ENCODE data around the gene MBD6.
"Not testable (repeated sequence)": the region's sequence is repeated elsewhere in the genome, so short reads cannot be mapped to it uniquely, and the experiment has no call there.

Gene MBD6

GRCh38 chr12:57491393-57492280 lies 31.0 kb upstream of the MBD6 start:
- Histone ChIP-seq H3K4me1 (peaks cover 0 to 17% (median 13%) of the 10 kb centered on the region in 4 donors), H3K9me3 (no peaks in the 10 kb centered on the region), H3K27ac (no peak overlapping the region), H3K36me3 (peaks cover 34 to 56% (median 55%) of the 10 kb centered on the region in 3 donors), H3K4me3 (no peak overlapping the region), H3K27me3 (no peaks in the 10 kb centered on the region)
- TF ChIP-seq CTCF (IDR thresholded peaks at IDR 0.05): no peak
- no peak for DNase-seq
- intact Hi-C loops (cut with DNase I; ENCODE audit: low total_unique reads): no loop called here

- H3K27me3 ChIP-seq: not testable (repeated sequence)
Observed at GRCh38 chr12:57495051-57495701, 27.4 kb upstream of the MBD6 start.

GRCh38 chr12:57496822-57497221 lies 25.8 kb upstream of the MBD6 start:
- intact Hi-C loops (cut with DNase I; ENCODE audit: low total_unique reads): no loop called here
- H3K4me1 ChIP-seq: no peaks in the 10 kb centered on the region
- H3K27ac ChIP-seq: no peak overlapping the region
- no peaks in the 10 kb centered on the region for H3K27me3 ChIP-seq
- no peak for TF ChIP-seq CTCF (IDR thresholded peaks at IDR 0.05)
- no peak for DNase-seq
- H3K4me3 ChIP-seq: no peak overlapping the region
- H3K36me3 ChIP-seq: peaks cover 51 to 76% (median 73%) of the 10 kb centered on the region in 3 donors
- no peaks in the 10 kb centered on the region for H3K9me3 ChIP-seq

More at GRCh38 chr12:57495051-57495701, 27.4 kb upstream of the MBD6 start:
- H3K27ac ChIP-seq; H3K4me1 ChIP-seq; DNase-seq; H3K4me3 ChIP-seq; intact Hi-C loops (cut with DNase I; ENCODE audit: low total_unique reads); H3K9me3 ChIP-seq: not testable (repeated sequence)
- H3K36me3 ChIP-seq: peaks cover 50 to 76% (median 72%) of the 10 kb centered on the region in 3 donors

GRCh38 chr12:57497223-57498131 lies 25.1 kb upstream of the MBD6 start:
- H3K36me3 ChIP-seq: peaks cover 53 to 76% (median 74%) of the 10 kb centered on the region in 3 donors
- no peaks in the 10 kb centered on the region for H3K9me3 ChIP-seq
- no peak overlapping the region for H3K27ac ChIP-seq
- no peak overlapping the region for H3K4me3 ChIP-seq
- no peaks in the 10 kb centered on the region for H3K4me1 ChIP-seq
- TF ChIP-seq CTCF (IDR thresholded peaks at IDR 0.05): no peak
- no peak for DNase-seq
- H3K27me3 ChIP-seq: no peaks in the 10 kb centered on the region
- intact Hi-C loops (cut with DNase I; ENCODE audit: low total_unique reads): no loop called here

- TF ChIP-seq CTCF (IDR thresholded peaks at IDR 0.05): no peak
- DNase-seq: no peak
- Histone ChIP-seq H3K27me3 (no peaks in the 10 kb centered on the region), H3K27ac (no peak overlapping the region), H3K4me3 (no peak overlapping the region), H3K36me3 (peaks cover 53 to 78% (median 74%) of the 10 kb centered on the region in 3 donors), H3K9me3 (no peaks in the 10 kb centered on the region), H3K4me1 (no peaks in the 10 kb centered on the region)
- intact Hi-C loops (cut with DNase I; ENCODE audit: low total_unique reads): no loop called here
Observed at GRCh38 chr12:57498132-57498502, 24.5 kb upstream of the MBD6 start.
